ENCODE data around the gene AADACL4.

AADACL4 gene

DNA sequence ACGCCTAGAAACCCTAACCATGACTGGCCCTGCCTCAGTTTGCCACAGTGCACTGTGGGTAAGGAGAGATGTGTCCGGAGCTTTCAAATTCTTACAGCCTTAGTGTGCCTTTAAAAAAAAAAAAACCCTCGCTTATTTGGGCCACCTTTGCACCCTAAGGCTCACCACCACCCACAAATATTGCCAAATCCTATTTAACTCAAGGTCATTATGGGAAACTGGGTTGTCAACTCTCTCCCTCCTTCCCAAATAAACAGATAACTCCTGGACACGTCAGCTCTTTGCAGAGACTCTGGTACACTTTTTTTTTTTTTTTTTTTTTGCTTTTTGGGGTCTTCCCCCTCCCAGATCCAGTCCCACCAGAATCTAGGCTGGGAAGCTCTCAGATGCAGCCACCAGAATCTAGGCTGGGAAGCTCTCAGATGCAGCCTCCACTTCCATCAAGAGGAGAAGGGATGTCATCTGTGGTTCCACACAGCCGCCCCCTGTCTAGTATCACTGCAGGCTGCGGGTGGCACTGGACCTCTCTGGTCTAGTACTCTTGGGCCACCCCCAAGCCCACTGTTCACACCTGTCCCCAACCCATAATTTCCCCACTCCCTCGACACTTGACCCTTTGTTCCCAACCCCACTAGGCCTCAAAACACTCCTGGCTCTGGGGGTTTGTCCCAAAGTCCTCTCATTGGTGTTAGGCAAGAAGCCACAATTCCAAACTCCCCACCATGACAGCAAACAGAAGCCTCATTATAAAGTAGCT is 29.3 kb upstream of the AADACL4 start:
- DNase-seq = no peak

DNA sequence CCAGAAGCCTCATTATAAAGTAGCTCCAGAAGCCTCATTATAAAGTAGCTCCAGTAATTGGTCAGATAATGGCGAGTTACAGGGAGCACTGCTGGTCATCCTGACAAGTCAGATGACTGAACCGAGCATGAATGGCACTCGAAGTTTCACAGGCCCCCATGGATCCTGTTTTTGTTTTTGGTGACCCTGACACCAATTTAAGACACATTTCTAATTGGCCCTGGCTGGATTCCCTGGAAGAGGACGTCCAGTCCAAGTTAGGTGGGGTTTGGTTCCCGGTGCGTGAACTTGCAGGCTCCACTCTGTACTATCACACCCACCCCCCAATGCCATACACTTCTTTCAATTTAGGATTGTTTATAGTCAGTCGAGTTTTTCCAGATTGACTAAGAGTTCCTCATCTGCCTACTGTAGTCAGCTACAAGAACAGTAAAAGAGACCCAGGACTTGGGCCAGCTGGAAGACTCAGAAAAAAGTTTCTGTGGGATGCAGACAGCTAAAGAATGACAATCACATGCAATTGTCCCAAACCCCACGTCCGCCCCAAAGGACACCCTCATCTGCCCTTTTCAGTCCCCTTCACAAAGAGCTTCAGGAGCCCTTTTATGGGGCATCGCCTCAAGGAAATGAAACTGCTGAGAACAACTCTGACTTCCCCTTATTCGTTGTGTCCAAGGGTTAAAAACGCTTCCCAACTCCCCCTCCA is 28.6 kb upstream of the AADACL4 start:
- DNase-seq = peak; percentile 62

DNA sequence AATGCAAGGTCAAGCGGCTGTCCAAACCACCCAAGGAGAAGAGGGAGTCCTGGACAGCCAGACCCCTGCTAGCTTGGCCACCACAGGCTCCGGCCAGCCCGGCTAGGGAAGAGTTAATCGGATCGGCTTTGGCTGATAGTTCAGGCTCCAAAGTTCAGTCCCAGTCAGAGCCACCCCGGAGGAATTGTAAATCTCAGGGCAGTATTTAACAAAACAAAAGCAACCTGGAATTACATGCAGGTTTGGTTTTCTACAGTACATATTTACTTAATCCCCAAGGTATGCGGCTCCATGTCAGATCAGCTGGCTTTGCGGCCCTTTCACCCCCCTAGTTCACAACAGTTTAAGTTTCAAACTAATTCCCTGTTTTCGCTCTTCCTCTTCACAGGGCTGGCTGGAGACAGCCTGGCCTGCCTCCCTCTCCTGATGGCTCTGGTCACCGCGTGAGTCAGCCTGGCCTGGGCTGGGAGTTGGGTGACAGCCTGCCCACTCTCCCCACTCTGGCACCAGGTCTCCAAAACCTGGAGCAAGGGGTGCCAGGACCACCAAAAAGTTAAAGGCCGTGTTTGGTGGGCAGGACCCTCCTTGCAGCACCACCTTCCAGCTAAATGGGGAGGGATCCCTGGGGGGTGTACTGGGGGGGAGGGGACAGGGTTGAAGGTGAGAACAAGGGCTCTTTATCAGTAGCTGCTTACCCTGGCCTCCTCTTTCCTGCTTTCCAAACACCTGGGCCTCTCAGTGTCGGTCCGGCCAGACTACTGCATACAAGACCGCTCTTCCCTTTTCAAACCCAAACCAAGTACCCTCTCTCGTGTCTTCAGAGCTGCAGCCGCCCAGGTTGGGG is 27.8 kb upstream of the AADACL4 start:
- DNase-seq = peak; percentile 72

DNA sequence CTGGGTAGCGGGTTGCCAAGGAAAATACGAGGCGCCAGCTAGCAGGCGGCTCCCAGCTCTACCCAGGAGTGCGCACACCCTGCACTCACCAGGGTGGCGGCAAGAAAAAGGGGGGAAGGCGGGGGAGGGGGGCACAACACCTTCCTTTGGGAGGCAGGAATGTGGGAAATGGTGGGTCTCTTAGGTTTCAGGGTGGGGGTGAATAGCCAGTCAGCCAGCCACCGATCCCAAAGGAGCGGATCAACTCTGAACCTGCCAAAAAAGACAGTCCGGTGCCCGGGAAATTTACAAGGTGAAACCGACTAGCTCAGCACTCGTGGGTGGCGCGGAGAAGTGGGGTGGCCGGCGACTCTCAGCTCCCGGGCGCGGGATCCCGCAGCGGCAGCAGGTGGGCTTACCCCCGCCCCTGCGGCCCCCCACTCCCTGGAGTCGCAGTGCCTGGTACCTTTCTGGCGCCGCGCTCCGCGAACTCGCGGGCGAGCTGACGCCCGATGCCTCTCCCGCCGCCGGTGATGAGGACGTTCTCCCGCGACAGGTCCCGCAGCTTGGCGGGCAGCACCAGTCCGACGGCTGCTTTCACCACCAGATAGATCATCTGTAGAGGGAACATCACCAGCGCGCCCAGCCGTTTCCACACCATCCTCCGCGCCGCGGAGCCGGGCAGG is 27.0 kb upstream of the AADACL4 start:
- peak; percentile 64 for DNase-seq

DNA sequence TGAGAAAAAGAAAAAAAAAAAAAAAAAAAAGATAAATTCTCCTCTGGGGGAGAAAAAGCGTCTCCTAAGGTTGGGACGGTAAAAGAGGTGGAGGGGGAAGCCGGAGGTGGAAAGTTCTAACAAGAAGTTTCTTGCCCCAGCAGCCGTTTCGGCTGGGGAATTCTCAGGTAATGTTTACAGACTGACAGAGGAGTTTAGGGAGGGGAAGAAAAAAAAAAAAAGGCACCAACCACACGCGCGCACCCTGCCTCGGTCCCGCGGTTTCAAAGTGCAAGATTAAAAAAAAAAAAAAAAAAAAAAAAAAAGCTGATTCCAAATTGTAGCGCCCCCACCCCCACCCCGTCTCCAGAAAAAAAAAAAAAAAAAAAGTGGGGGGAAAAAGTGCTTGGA is 26.4 kb upstream of the AADACL4 start:
- DNase-seq = peak; percentile 77

DNA sequence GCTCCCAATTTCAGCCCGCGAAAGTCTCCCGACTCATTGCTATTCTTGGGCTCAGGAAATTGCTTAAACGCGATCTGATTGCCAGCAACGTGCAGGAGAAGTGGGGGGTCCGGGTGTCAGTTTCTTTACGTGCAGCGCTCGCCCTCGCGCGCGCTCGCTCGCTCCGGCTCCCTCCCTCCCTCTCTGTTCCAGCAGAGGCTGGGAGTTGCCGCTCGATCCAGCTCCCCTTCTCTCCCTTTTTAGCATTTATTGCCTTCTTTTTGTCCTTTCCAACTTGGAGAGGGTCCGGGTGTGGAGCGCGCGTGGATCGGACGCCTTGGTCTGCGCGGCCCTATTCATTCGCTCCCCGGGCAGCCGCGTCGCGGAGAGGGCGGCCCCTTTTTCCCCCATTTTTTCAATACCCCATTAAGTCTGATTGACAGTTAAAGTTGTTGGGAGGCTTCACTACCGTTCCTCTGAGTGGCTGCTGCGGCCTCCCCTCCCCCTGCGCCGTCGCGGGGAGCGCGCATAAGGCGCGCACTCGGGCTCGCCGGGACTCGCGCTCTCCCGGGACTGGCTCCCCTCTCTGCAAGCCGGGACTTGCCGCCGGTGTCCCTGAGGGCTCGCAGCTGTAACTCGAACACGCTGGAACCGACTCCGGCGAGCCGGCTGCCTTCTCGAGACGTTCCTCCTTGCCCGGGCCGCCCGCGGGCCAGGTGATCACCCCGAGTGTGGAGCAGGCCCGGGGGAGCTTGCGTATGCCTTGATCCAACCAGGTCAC is 25.8 kb upstream of the AADACL4 start, which contains the start of gene DHRS3:
Gene DHRS3 (minus strand): TSS at position 310 of the 760 bp plus-strand sequence. CDS start 862 bp downstream, outside the sequence.
- DNase-seq = peak; percentile 87

DNA sequence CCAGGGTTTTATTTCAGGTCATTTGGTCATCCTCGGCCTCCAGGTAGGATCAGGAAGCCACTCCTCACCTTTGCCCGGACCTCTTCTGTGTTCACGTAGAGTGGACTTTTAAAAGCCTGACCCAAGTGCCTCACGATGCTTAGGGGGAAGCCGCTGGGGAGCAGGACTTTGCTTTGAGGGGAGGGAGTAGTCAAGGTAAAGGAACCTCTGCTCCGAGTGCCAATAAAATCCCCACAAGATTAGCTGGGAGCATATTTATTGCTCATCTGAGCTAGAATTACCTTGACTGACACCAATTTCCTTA is 25.3 kb upstream of the AADACL4 start:
- no peak for DNase-seq

DNA sequence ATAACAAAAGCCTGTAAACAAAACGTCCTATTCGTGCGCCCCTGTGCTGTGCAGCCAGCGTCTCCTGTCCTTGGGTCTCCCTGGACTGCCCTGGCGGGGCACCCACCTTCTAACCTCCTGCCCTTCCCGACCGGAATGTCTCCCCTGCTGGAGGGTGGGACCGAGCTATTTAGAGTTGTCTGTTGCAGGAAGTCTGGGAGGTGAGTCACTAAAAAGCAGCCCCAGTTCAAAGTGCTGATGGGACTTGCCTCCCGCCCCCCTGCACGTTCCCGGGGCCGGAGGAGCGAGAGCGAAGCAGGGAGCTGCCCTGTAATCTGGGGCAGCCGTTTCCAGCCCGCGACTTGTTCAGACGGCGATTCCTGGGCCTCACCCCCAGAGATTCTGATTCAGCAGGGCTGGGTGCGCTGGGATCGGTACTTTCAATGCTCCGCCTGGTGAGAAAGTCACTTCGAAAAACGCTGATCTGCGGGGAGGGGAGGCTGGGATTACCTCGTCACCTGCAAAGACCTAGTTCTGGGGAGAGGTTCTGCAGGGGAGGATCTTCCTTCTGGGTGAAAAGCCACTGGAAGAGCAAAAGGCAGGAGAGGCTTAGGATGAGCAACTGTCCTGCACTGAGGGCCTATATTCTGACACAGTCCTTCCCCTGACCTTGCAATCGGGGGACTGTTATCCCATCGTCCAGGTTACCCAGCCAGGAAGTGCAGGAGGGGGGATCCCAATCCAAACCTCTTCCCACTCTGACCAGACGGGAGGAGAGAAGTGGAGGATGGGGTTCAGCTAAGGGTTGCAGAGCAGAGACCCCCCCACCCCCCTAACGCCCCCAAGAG is 24.7 kb upstream of the AADACL4 start:
- DNase-seq = peak; percentile 76

DNA sequence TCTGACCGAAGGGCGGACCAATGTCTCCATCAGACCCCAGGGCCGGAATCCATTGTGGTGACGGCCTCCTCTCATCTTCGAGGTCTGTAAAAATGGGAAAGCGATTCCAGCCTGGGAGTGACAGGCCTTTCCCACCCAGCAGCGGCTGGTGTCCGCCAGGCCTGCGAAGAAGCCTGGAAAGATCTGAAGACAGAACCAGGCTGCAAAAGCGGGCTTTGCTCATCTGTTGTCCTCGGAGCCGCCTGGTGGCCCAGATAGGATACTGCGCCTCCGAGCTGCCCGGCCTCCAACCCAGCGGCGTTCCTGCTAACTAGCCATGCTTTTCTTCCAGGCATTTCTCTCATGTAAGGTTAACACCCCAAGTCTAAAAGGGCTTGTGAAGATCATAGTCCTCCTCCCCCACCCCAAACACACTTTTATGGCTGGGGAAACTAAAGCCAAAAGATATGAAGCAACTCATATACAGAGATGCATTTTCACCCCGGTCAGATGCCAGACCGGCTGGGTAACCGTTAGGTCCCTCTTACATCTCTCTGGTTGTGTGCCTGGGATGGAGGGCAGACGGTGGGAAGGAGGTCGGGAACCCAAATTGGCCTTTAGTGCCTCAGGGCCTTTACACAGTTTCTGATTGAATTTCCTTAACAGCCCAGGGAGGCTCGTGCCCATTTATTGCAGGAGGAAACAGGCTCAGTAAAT is 23.9 kb upstream of the AADACL4 start:
- DNase-seq = peak; percentile 87

DNA sequence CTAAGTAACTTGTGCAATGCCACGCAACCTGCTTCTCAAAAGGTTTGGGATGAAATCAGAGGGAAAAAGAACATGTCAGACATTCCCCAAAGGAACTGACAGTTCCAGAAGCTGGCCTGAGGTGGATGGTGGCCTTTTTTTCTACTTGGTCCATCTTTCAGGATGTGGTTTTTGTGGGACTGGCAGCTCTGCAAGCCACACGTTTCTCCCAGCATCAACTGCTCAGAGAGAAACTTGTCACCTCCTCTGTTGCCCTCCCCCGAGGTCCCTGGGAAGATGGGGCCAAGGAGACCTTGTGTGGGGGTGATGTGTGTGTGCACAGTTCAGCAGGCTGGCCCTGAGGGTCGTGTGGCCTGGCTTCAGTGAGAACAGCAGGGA is 23.4 kb upstream of the AADACL4 start:
- DNase-seq = no peak

DNA sequence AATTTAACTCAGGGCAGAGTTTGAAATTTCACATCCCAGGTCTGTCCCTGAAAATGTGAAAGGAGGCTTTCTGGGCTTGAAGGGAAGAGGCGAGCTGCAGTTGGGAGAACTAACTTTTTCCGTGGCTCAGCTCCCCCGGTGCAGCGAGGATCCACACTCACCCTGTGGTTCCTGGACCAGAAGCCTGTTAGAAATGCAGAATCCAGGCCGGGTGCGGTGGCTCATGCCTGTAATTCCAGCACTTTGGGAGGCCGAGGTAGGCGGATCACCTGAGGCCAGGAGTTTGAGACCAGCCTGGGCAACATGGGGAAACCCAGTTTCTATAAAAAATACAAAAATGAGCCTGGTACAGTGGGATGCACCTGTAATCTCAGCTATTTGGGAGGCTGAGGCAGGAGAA is 23.0 kb upstream of the AADACL4 start:
- no peak for DNase-seq

DNA sequence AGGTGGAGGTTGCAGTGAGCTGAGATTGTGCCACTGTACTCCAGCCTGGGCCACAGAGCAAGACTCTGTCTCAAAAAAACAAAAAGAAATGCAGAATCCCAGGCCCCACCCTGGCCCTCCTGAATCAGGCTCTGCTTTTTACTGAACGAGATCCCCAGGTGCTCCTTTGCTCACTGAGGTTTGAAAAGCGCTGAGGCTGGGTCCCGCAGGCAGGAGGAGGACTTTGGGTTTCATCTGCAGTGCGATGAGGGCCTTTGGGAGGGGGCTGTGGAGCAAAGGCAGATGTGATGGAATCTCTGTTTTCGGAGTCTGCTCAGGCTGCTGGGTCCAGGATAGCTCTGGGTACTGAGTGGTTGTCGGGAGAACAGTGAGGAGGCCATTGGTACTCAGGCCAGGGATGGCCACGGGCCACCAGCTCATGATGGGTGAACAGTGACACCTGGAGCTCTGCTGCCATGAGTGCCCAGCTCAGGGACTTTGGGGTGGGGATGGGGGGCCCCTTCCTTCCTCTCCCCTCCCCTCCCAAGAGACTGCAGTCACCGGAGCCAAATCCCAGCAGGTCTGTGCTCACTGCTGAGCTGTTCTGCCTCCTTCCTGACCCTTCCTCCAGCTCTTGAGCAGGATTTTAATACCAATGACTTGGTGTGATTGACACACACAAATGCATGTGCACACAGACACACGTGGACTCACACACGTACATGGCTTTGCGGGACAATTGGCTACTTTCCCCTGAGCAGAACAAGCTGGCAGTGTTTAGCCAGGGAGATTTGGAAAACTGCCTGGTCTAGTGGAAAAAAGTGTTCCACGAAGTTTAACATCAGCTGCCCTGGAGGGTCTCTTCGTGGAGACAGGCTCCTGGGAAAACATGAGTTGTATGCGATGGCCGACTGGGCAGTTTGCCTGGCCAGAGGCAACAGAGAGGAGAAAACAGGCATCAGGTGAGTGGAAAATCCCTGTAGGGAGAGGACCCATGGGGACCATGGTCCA is 22.2 kb upstream of the AADACL4 start:
- no peak for DNase-seq

DNA sequence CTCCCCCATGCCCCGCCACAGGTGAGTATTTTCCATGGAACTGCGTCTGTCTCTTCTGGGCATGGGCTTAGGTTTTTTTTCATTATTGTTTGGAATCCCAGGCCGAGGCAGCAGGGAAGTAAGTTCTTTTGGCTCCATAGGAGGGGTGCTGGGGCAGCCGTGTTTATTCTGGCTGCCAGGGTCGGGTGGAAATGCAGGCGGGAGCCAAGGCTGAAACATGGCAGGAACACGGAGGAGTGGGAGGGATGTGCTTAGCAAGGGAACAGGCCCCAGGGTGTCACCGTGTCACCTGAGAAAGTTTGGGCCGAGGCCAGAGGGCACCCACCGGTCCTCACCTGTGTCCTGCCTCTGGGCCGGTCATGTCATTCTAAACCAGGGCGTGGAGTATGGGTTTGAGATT is 21.4 kb upstream of the AADACL4 start:
- no peak for DNase-seq

DNA sequence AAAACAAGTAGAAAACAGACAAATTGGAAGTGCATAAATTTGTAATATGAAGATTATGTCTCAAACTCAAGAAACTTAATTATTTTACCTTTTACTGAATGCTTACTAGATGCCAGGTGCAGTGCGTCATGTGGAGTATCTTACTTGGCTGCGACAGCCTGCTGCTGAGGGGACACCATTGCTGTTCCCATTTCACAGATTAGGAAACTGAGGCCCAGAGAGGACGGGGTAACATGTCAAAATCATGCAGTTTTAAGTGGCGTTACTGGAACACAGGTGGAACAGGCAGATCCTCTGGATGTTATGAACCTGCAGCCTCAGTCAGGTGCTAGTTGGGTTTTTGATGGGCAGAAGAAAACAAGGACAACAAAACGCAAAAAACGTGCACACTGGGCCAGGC is 18.6 kb upstream of the AADACL4 start:
- no peak for DNase-seq

DNA sequence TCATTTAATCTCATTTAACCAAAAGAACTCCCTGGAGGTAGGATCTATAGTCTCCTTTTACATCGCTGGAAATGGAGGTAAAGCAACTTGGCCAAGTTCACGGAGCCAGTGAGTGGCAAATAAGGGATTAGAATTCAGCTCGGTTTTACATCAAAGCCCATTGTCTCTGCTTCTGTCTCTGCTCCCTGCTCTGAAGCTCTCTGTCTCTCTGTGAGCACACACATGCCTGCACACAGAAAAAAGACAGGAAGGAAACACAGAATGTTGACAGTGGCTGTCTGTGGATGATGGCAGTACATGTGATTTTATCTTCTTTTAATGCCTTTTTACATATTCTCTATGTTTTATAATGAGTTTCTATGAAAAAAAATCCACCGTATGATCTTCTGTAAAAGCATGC is 17.0 kb upstream of the AADACL4 start:
- no peak for DNase-seq

DNA sequence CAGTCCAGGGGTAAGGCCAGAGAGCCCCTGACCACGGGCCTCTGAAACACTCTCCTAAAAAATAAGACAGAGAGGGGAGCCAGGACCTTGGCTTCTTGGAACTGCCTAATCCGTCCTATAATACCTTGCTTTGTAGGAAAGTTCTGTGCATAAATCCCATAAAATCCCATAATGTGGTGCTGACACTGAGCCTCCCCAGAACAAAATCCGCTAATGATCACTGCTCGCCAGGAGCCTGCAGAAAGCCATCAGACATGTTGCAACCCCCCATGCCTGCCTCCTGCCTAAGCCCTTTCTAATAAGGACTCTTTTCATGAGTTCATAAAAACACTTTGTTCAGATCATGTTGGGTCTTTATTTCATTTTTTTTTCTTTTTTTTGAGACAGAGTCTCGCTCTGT is 16.6 kb upstream of the AADACL4 start:
- DNase-seq = no peak

DNA sequence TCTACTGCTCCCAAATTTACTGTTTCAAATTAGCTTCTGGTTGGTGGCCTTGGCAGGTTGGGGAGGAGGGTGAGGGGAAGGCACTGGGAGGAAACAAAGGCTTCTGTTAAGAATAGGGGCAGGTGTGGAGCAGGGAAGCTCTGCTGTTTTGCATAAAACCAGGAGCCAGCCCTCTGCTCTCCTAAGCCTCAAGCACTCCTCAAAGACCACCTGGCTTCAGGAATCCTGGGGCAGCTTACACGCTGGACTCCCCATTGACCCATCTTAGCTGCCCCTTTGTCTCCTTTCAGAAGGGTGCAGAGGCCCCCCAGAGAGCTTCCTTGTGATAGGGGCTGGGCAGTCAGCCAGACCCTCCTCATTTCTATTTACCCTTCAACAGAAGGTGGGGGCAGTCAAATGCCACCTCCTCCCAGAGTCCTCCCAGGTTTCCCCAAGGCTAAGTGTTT is 14.4 kb upstream of the AADACL4 start:
- no peak for DNase-seq

DNA sequence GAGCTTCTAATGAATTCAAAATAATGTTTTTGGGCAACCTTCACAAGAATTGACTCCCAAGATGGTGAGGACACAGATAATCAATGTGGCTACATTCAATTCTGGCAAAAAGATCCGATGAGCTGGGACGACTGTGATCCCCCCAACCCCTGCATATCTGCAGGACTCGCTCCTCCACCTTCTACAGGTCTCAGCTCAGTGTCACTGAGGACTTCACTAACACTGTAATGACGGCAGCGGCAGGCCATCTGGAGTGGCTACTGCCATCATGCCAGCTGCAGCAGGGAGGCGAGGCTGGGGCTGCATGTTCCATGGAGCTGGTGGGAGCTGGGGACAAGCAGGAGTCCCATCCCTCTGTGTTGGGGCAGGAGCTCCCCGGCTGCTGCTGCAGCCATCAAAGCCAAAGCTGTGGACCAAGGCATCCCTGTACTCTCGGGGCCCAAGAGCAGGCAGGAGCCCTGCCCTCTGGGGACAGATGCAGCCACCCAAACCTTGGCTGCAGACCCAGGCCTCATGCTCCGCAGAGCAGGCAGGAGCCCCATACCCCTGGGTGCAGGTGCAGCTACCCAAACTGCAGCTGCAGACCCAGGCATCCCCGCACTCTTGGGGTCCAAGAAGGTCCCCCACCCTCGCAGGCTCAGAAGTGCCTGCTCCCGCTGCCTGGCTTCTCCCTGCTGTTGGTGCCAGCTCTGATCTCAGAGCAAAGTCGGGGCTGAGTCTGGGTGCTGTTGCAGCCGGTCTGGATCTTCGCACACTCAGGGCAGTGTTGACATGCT is 13.7 kb upstream of the AADACL4 start:
- DNase-seq = no peak
